Limb (tissue), 2 donors: ENCODE data around the gene GIMAP2.
A peak's percentile ranks its signal among the peaks of the same experiment; 100 is the strongest.
"Not testable (repeated sequence)": the region's sequence is repeated elsewhere in the genome, so short reads cannot be mapped to it uniquely, and the experiment has no call there.

Experiments
- DNase-seq, 2 donors: peaks; one replicate each; pipeline ENCODE4 v3.0.0-alpha.2; 2016; ENCODE audit errors: extremely low spot score in 2 of 2

Gene GIMAP2

GRCh38 chr7:150685219-150686029 lies at the start of gene GIMAP2:
Gene GIMAP2 (plus strand): TSS chr7:150685706. CDS start chr7:150687060, 1,354 bp downstream.
- DNase-seq: peak in 1 of 2 donors; percentile 32

GRCh38 chr7:150641854-150642253 lies 43.7 kb upstream of the GIMAP2 start:
- no peak for DNase-seq

GRCh38 chr7:150642926-150643325 lies 42.6 kb upstream of the GIMAP2 start:
- DNase-seq: no peak

GRCh38 chr7:150645259-150646020 lies 40.1 kb upstream of the GIMAP2 start:
- DNase-seq: no peak

GRCh38 chr7:150648353-150649079 lies 37.0 kb upstream of the GIMAP2 start:
- no peak for DNase-seq

- no peak for DNase-seq
Measured at GRCh38 chr7:150649080-150649385, 36.5 kb upstream of the GIMAP2 start.

- no peak for DNase-seq
Measured at GRCh38 chr7:150654692-150655091, 30.8 kb upstream of the GIMAP2 start.

- DNase-seq: no peak
Measured at GRCh38 chr7:150656047-150656446, 29.5 kb upstream of the GIMAP2 start.

- no peak for DNase-seq
Measured at GRCh38 chr7:150657526-150657925, 28.0 kb upstream of the GIMAP2 start.

GRCh38 chr7:150660939-150661613 lies 24.4 kb upstream of the GIMAP2 start:
- DNase-seq: no peak

GRCh38 chr7:150662821-150663220 lies 22.7 kb upstream of the GIMAP2 start:
- not testable (repeated sequence) for DNase-seq

GRCh38 chr7:150663802-150664494 lies 21.6 kb upstream of the GIMAP2 start:
- no peak for DNase-seq

GRCh38 chr7:150665089-150665748 lies 20.3 kb upstream of the GIMAP2 start:
- DNase-seq: no peak

GRCh38 chr7:150665896-150666295 lies 19.6 kb upstream of the GIMAP2 start:
- no peak for DNase-seq

GRCh38 chr7:150666412-150666811 lies 19.1 kb upstream of the GIMAP2 start:
- no peak for DNase-seq

GRCh38 chr7:150668472-150668911 lies 17.0 kb upstream of the GIMAP2 start:
- DNase-seq: no peak

GRCh38 chr7:150668977-150669376 lies 16.5 kb upstream of the GIMAP2 start:
- no peak for DNase-seq

GRCh38 chr7:150671798-150672585 lies 13.5 kb upstream of the GIMAP2 start:
- not testable (repeated sequence) for DNase-seq

GRCh38 chr7:150675714-150676113 lies 9.8 kb upstream of the GIMAP2 start:
- DNase-seq: no peak

- DNase-seq: not testable (repeated sequence)
Measured at GRCh38 chr7:150676276-150676675, 9.2 kb upstream of the GIMAP2 start.
